Smooth muscle cell (in vitro differentiated cells): ENCODE measurements around the gene A3GALT2. TPM values are rescaled to one million over a fixed set of nuclear protein-coding genes. Genes with fewer than 3 reads are reported as not detected.

ENCODE experiments used
- DNase-seq: peaks from one replicate; lab custom pipeline; 2025; ENCODE audit not compliant: unreplicated experiment; lab: John Stamatoyannopoulos, UW
- H2AFZ ChIP-seq: fragments of 200-600 bp; sonication (generic); 2 replicates; pipeline ENCODE4 v1.6.0; 2016; ENCODE audit warnings: antibody characterized with exemption, low read depth, mild to moderate bottlenecking
- H3F3A ChIP-seq: fragments of 200-600 bp; sonication (generic); 2 replicates; pipeline ENCODE4 v1.6.0; 2017; ENCODE audit warnings: antibody characterized with exemption, low read depth
- H3K27ac ChIP-seq: fragments of 200-600 bp; sonication (generic); 2 replicates; pipeline ENCODE4 v1.5.1; 2016; ENCODE audit warnings: low read depth, mild to moderate bottlenecking
- H3K27me3 ChIP-seq: fragments of 200-600 bp; sonication (generic); 2 replicates; pipeline ENCODE4 v1.6.1; 2016; ENCODE audit warnings: low read depth, mild to moderate bottlenecking
- H3K36me3 ChIP-seq: fragments of 200-600 bp; sonication (generic); 2 replicates; pipeline ENCODE4 v1.5.1; 2016; ENCODE audit warnings: low read depth
- H3K4me1 ChIP-seq: fragments of 200-600 bp; sonication (generic); 2 replicates; pipeline ENCODE4 v1.5.1; 2016; ENCODE audit warnings: low read depth
- H3K4me2 ChIP-seq: fragments of 200-600 bp; sonication (generic); 2 replicates; pipeline ENCODE4 v1.6.0; 2016; ENCODE audit warnings: mild to moderate bottlenecking
- H3K4me3 ChIP-seq: fragments of 200-600 bp; sonication (generic); 2 replicates; pipeline ENCODE4 v1.5.1; 2016; ENCODE audit warnings: mild to moderate bottlenecking
- H3K79me2 ChIP-seq: fragments of 200-600 bp; sonication (generic); 2 replicates; pipeline ENCODE4 v1.6.0; 2016; ENCODE audit warnings: low read depth, mild to moderate bottlenecking
- H3K9ac ChIP-seq: fragments of 200-600 bp; sonication (generic); 2 replicates; pipeline ENCODE4 v1.6.0; 2016; ENCODE audit warnings: low read depth
- H3K9me3 ChIP-seq: fragments of 200-600 bp; sonication (generic); replicated peaks from 2 replicates; pipeline ENCODE4 v1.5.1; 2016; ENCODE audit warnings: low read depth
- H4K20me1 ChIP-seq: fragments of 200-600 bp; sonication (generic); 2 replicates; pipeline ENCODE4 v1.6.0; 2016; ENCODE audit warnings: low read depth
- CTCF ChIP-seq: fragments of 200-600 bp; sonication (generic); IDR thresholded peaks from 2 replicates; pipeline ENCODE4 v1.5.1; 2017; ENCODE audit warnings: borderline replicate concordance, mild to moderate bottlenecking, antibody characterized with exemption; ENCODE audit not compliant: insufficient read depth, poor library complexity, severe bottlenecking
- WGBS: methylation state at CpG from one replicate; pipeline ENCODE4 v1.1.7; 2016; ENCODE audit warnings: low lambda C conversion rate; 5-methylcytosine and 5-hydroxymethylcytosine counted together
- polyA plus RNA-seq: library from polyadenylated mRNA; unstranded; fragments of >200 nt; fragmentation: Nextera tagmentation; extraction: Ambion mirVana; gene quantifications from 2 replicates; pipeline ENCODE4 v1.2.1, GENCODE V29; 2016
- total RNA-seq: library from RNA; depleted of rRNA; stranded (reverse); fragments of >200 nt; gene quantifications from 2 replicates; pipeline ENCODE4 v1.2.3, GENCODE V29; 2014

A3GALT2 gene
- total and polyA plus RNA-seq, 2 experiments from 2014 or later = not detected

- H3K36me3 ChIP-seq = peaks cover 15% of the 10 kb centered on the region
- no peaks in the 10 kb centered on the region for H3K27me3 ChIP-seq
- DNase-seq = no peak
- no peaks in the 10 kb centered on the region for H3K9me3 ChIP-seq
- peaks cover 100% of the 10 kb centered on the region for H4K20me1 ChIP-seq
- no peaks in the 10 kb centered on the region for H3K4me1 ChIP-seq
- TF ChIP-seq CTCF = no peak
- H3K27ac ChIP-seq = peak overlapping the region; percentile 55
- WGBS = 96% methylated on average over 12 of the region's 12 CpGs
- peaks cover 16% of the 10 kb centered on the region for H3F3A ChIP-seq
- no peak overlapping the region for H3K9ac ChIP-seq
- no peak overlapping the region for H3K4me3 ChIP-seq
- no peak overlapping the region for H3K4me2 ChIP-seq
- no peak overlapping the region for H2AFZ ChIP-seq
- peaks cover 33% of the 10 kb centered on the region for H3K79me2 ChIP-seq
Observed at GRCh38 chr1:33328817-33329216, 7.9 kb upstream of the A3GALT2 start.

DNA sequence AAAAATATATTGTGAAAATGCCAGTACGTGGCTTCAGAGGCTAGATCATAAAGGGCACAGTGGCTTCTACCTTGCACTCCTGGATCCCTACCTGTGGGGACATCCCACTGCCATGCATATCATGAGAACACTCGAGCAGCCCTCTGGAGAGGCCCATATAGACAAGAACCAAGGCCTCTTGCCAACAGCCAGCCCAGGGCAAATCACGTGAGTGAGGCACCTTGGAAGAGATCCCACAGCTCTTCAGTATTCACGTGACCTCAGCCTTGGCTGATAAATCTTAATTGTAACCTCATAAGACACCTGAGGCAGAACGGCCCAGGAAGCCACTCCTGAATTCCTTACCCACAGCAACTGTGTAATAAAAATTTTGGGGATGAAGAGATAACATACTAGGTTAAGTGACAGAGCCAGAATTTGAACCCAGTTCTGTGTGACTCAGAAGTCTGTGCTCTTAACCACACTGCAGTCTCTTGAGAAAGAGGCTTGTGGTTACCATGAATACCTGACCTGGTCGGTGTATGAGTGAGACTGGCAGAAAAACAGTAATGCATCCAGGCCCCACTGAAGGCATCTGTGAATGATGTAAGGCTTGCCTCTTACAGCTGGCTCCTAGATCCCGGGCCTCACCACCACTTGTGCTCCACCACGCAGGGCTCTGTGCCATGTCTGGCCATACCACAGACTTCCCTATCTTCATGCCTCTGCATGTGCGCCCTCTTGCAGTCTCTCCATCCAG lies 6.9 kb upstream of the A3GALT2 start:
- Histone ChIP-seq H3F3A (peaks cover 16% of the 10 kb centered on the region), H4K20me1 (peaks cover 100% of the 10 kb centered on the region), H3K4me1 (no peaks in the 10 kb centered on the region), H3K4me2 (no peak overlapping the region), H3K4me3 (no peak overlapping the region), H3K27me3 (no peaks in the 10 kb centered on the region), H3K79me2 (peaks cover 22% of the 10 kb centered on the region), H3K36me3 (peaks cover 15% of the 10 kb centered on the region), H3K9ac (no peak overlapping the region), H3K9me3 (no peaks in the 10 kb centered on the region), H2AFZ (no peak overlapping the region), H3K27ac (peak overlapping the region; percentile 55)
- WGBS = 69% methylated on average over 9 of the region's 9 CpGs
- DNase-seq = no peak
- no peak for TF ChIP-seq CTCF

GRCh38 chr1:33326785-33327184 lies 5.9 kb upstream of the A3GALT2 start:
- Histone ChIP-seq H3K79me2 (peaks cover 17% of the 10 kb centered on the region), H2AFZ (no peak overlapping the region), H3K9me3 (no peaks in the 10 kb centered on the region), H3K27me3 (no peaks in the 10 kb centered on the region), H4K20me1 (peaks cover 97% of the 10 kb centered on the region), H3K4me1 (no peaks in the 10 kb centered on the region), H3K27ac (no peak overlapping the region), H3K4me2 (no peak overlapping the region), H3K9ac (no peak overlapping the region), H3K4me3 (no peak overlapping the region), H3F3A (peaks cover 16% of the 10 kb centered on the region), H3K36me3 (peaks cover 15% of the 10 kb centered on the region)
- no peak for DNase-seq
- TF ChIP-seq CTCF = no peak
- WGBS = 96% methylated on average over 9 of the region's 9 CpGs
